Activated CD4-positive, alpha-beta T cell treated with anti-CD3 and anti-CD28 coated beads, Interleukin-2, amount 10 ng/mL, durations not matched to agents 24 days and 14 days (primary cell): ENCODE results near the gene SLC25A29. TPM values are rescaled to one million over a fixed set of nuclear protein-coding genes. Genes with fewer than 3 reads are reported as not detected.
"Not testable (repeated sequence)": the region's sequence is repeated elsewhere in the genome, so short reads cannot be mapped to it uniquely, and the experiment has no call there.

Source experiments
- DNase-seq: peaks from one replicate; pipeline ENCODE4 v3.0.0; 2022
- H3K27ac Mint-ChIP-seq: one replicate; pipeline ENCODE4 v1.8.0; 2022; ENCODE audit warnings: mild to moderate bottlenecking, mixed read lengths
- H3K27me3 Mint-ChIP-seq: one replicate; pipeline ENCODE4 v1.8.0; 2022; ENCODE audit warnings: mixed read lengths
- H3K36me3 Mint-ChIP-seq: one replicate; pipeline ENCODE4 v1.8.0; 2022; ENCODE audit warnings: low read depth, mild to moderate bottlenecking, mixed read lengths
- H3K4me1 Mint-ChIP-seq: one replicate; pipeline ENCODE4 v1.8.0; 2021; ENCODE audit warnings: mixed read lengths
- H3K4me3 Mint-ChIP-seq: one replicate; pipeline ENCODE4 v1.8.0; 2022; ENCODE audit warnings: mild to moderate bottlenecking, moderate library complexity, mixed read lengths
- H3K9me3 Mint-ChIP-seq: one replicate; pipeline ENCODE4 v1.8.0; 2021; ENCODE audit warnings: mixed read lengths
- intact Hi-C: fragments of 100-400 bp; cut with micrococcal nuclease; formaldehyde crosslinking; loops from one replicate; pipeline ENCODE4 v1.15.1; 2023
- total RNA-seq: library from RNA; stranded (reverse); gene quantifications from 2 replicates; pipeline ENCODE4 v1.2.3, GENCODE V29; 2022

SLC25A29 gene, protein sequence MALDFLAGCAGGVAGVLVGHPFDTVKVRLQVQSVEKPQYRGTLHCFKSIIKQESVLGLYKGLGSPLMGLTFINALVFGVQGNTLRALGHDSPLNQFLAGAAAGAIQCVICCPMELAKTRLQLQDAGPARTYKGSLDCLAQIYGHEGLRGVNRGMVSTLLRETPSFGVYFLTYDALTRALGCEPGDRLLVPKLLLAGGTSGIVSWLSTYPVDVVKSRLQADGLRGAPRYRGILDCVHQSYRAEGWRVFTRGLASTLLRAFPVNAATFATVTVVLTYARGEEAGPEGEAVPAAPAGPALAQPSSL
- total RNA-seq = 16.4 and 17.0 TPM in 2 replicates

DNA sequence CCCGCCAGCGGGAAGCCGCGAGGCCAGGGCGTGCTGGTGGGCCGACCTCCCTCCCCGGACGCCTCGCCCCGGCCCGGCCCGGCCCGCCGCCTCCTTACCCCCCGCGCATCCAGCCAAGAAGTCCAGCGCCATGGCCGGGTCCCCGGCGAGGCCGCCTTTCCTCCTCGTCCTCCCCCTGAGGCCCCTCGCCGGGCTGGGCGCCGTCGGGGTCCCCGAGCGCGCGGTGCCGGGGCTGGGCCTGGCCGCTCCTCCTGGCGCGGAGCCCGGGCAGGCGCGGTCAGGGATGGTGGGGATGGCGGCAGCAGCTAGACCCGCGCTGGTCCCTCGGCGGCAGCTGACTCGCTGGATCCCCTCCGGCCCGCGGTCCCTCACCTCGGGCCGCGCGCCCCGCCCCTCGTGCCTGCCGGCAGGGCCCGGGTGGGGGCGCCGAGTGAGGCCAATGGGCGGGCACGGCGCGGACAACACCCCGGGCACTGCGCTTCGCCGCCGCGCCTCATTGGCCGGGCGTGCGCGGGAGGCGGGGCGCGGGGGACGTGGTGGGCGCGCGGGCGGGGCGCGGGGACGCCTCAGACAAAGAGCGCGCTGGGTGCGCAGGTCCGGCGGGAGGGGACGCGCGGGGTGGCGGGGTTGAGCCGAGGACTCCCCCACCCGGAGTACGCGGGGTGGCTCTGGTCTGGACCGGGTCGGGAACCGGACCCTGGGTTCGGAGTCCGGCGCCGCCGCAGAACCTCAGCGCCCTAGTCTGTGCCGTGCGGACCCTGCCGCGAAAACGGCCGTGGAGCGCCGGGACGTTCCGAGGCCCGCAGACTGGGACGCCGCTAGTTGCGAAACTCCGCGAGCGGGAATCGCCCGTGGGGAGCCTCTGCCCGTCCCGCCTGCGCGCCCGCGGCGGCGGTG is at the start of gene SLC25A29:
TSS of gene SLC25A29 (minus strand) at position 344 of the 897 bp plus-strand sequence. CDS start at position 132, 212 bp downstream.
- H3K27me3 Mint-ChIP-seq = peaks cover 22% of the 10 kb centered on the region
- DNase-seq = peak; percentile 93
- peak within 1 kb of the TSS; percentile 25 for H3K27ac Mint-ChIP-seq
- H3K4me3 Mint-ChIP-seq = peak within 1 kb of the TSS; percentile 83
- H3K4me1 Mint-ChIP-seq = peaks cover 13% of the 10 kb centered on the region
- intact Hi-C loops = loop anchor here (1.0 kb wide), 1 partner anchor 69 kb away; a partner anchor contains a TSS
- H3K9me3 Mint-ChIP-seq = no peaks in the 10 kb centered on the region
- no peaks in the 10 kb centered on the region for H3K36me3 Mint-ChIP-seq

DNA sequence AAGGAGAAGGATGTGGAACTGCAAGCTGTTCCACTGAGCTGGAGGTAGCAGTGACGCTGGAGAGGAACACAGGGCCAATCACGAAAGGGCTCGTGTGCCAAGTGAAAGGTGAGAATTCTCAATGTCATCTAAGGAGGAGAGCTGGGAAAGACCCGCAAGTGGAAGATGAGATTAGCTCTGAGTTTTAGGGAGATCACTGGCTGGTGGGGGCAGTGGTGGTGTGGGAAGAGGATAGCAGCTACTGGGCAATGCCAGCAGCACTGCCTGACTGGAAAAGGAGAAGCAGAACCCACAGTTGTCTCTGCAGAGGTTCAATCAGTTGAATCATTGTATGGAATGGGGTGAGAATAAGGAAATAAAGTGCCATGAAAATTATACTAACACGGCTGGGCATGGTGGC is 44.7 kb upstream of the SLC25A29 start:
- H3K27ac Mint-ChIP-seq = peak overlapping the region; percentile 1

DNA sequence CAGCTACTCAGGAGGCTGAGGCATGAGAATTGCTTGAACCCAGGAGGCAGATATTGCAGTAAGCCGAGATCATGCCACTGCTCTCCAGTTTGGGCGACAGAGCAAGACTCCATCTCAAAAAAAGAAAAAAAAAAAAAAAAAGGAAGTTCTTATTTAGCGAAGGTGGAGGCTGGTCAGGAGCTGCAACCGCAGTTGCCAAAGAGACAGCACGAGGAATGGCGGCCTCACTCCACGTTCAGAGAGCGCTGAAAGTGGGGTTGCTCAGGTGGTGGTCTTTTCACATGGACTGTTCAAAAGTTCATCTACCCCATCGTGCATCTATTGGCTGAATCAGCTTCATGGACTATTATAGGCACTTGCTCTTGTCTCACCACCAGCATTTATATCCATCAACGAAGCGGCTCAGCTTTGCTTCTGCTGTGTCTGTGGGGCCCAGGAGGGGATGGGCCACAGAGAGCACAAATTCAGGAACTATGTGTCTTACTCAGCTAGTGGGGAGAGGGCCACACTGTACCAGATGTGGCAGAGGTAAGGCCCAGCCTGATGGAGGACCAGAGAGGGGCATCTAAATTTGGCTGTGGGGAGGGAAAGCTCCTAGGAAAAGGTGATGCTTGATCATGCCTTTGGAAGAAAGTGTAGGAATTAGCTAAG is 44.2 kb upstream of the SLC25A29 start:
- Mint-ChIP-seq H3K4me3 (no peak overlapping the region), H3K27me3 (no peaks in the 10 kb centered on the region), H3K4me1 (peaks cover 4% of the 10 kb centered on the region), H3K27ac (peak overlapping the region; percentile 1), H3K36me3 (peaks cover 77% of the 10 kb centered on the region), H3K9me3 (no peaks in the 10 kb centered on the region)
- intact Hi-C loops = no loop called here
- no peak for DNase-seq

More for the DNA sequence above, 44.7 kb upstream of the SLC25A29 start:
- Mint-ChIP-seq H3K4me1 (peaks cover 4% of the 10 kb centered on the region), H3K9me3 (no peaks in the 10 kb centered on the region), H3K27me3 (no peaks in the 10 kb centered on the region), H3K36me3 (peaks cover 79% of the 10 kb centered on the region), H3K4me3 (no peak overlapping the region)
- no peak for DNase-seq
- intact Hi-C loops = no loop called here

DNA sequence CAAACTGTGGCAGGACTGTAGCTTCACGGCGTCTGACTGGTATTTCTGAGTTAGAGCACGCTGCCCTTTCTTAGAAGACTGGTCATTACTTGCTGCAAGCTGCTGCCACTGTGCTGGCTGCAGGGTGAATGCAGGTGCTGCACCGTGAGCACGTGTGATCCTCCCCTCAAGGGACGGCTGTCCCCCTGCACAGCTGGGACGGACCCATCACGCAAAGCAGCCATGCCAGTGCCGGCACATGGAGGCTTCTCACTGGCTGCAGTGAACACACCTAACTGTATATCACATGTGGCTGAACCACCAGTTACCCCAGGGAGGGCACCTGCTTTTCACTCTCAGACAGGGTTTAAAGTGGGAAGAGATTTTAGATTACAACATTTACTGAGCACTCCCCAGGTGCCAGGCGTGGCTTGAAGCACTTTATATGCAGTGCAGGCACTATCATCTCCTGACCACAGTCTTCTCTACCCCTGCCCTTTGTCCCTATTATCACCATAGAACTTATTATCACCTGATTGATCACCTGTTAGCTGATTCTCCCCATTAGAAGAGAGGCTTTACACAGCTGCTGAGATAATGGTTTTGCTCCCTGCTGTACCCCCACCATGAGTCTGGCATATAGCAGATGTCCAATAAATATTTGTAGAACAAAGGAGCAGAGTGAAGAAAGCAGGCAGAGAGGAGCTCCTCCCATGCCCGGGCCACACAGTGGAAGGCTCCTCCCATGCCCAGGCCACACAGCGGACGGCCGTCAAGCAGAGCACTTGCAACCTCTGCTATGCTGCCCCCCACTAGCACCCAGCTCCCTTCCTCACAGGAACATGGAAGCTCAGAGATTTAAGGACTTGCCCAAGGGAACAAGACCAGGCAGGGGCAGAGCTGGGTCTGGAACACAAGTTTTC is 42.8 kb upstream of the SLC25A29 start:
- Mint-ChIP-seq H3K27me3 (no peaks in the 10 kb centered on the region), H3K36me3 (peaks cover 66% of the 10 kb centered on the region), H3K9me3 (no peaks in the 10 kb centered on the region), H3K4me3 (no peak overlapping the region), H3K4me1 (peaks cover 4% of the 10 kb centered on the region), H3K27ac (no peak overlapping the region)
- no peak for DNase-seq
- intact Hi-C loops = no loop called here

DNA sequence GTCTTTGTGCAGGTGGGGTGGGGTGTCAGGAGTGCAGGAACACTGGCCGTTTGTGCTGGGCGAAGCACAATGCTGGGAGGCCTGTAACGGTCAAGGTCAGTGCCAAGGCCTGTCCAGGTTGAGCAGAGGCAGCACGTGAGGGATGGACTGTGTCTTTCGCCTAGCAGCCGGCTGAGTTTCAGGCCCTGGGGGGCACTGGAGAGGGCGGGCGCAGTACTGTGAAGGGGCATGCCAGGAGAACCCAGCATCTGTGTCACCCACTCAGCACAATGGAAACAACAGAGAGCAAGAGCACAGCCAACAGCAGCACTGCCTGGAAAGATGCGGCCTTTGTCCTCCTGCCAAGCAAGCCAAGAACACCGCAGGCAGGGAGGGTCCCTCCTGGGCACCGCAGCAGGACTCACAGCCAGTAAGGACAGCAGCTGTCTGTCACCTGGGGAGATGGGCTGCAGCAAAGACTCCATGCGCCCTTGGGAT is 42.0 kb upstream of the SLC25A29 start:
- no peak overlapping the region for H3K27ac Mint-ChIP-seq
- no peak overlapping the region for H3K4me3 Mint-ChIP-seq
- DNase-seq = no peak
- no peaks in the 10 kb centered on the region for H3K27me3 Mint-ChIP-seq
- no peaks in the 10 kb centered on the region for H3K9me3 Mint-ChIP-seq
- peaks cover 4% of the 10 kb centered on the region for H3K4me1 Mint-ChIP-seq
- intact Hi-C loops = no loop called here
- H3K36me3 Mint-ChIP-seq = peaks cover 64% of the 10 kb centered on the region

- no peak for DNase-seq
- Mint-ChIP-seq H3K36me3 (peaks cover 66% of the 10 kb centered on the region), H3K27ac (no peak overlapping the region), H3K4me3 (no peak overlapping the region), H3K27me3 (no peaks in the 10 kb centered on the region), H3K4me1 (peaks cover 19% of the 10 kb centered on the region), H3K9me3 (no peaks in the 10 kb centered on the region)
- intact Hi-C loops = no loop called here
Measured at GRCh38 chr14:100346306-100347091, 40.3 kb upstream of the SLC25A29 start.

DNA sequence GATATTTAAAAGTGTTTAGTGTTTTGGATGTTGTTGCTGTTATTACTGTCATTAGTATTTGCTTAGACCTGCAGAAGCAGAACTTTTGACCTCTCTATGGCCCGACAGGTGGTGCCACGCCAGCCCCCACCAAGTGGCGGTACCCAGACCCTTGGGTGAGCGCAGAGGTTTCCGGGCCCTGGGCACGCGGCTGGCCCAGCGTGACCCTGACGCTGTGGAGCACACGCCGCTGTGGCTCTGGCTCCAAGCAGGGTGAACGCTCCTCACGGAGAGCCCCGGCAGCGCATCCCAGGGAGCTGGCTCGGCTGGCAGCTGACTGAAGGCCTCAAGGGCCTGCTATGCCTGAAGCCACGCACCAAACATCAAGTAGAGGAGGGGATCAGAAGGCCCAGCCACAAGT is 39.5 kb upstream of the SLC25A29 start:
- peaks cover 66% of the 10 kb centered on the region for H3K36me3 Mint-ChIP-seq
- no peak for DNase-seq
- H3K27ac Mint-ChIP-seq = no peak overlapping the region
- H3K4me3 Mint-ChIP-seq = no peak overlapping the region
- no peaks in the 10 kb centered on the region for H3K27me3 Mint-ChIP-seq
- peaks cover 25% of the 10 kb centered on the region for H3K4me1 Mint-ChIP-seq
- H3K9me3 Mint-ChIP-seq = no peaks in the 10 kb centered on the region
- intact Hi-C loops = no loop called here

- H3K27ac Mint-ChIP-seq, H3K27me3 Mint-ChIP-seq, H3K9me3 Mint-ChIP-seq, H3K4me3 Mint-ChIP-seq, DNase-seq, intact Hi-C loops: not testable (repeated sequence)
- Mint-ChIP-seq H3K36me3 (peaks cover 70% of the 10 kb centered on the region), H3K4me1 (peaks cover 22% of the 10 kb centered on the region)
Measured at GRCh38 chr14:100344657-100345056, 38.4 kb upstream of the SLC25A29 start.

GRCh38 chr14:100342826-100343225 is 36.6 kb upstream of the SLC25A29 start:
- H3K4me3 Mint-ChIP-seq, H3K9me3 Mint-ChIP-seq, DNase-seq, H3K27me3 Mint-ChIP-seq, intact Hi-C loops: not testable (repeated sequence)
- H3K4me1 Mint-ChIP-seq = peaks cover 22% of the 10 kb centered on the region
- peak overlapping the region; percentile 51 for H3K27ac Mint-ChIP-seq
- H3K36me3 Mint-ChIP-seq = peaks cover 69% of the 10 kb centered on the region

DNA sequence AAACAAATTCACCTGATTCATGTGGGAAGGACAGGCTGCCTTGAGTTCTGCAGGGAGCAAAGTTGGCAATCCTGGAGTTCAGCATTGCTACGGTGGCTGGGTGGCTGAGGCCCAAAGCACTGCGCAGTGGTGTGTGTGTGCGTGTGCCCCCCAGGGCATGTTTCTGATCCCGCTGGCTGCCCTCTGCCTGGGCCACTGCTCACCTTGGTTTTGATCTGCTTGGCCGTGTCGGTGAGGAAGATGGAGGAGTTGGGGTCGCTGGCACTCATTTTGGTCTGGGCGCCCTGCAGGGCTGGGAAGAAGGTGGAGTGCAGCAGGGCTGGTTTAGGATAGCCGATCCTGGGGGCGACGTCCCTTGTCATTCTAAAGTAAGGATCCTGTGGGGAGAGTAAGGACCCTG is 36.0 kb upstream of the SLC25A29 start:
- peak overlapping the region; percentile 83 for H3K27ac Mint-ChIP-seq
- no peaks in the 10 kb centered on the region for H3K27me3 Mint-ChIP-seq
- no peak for DNase-seq
- intact Hi-C loops = no loop called here
- peak overlapping the region; percentile 22 for H3K4me3 Mint-ChIP-seq
- H3K4me1 Mint-ChIP-seq = peaks cover 23% of the 10 kb centered on the region
- H3K9me3 Mint-ChIP-seq = no peaks in the 10 kb centered on the region
- H3K36me3 Mint-ChIP-seq = peaks cover 68% of the 10 kb centered on the region

- Mint-ChIP-seq H3K9me3 (no peaks in the 10 kb centered on the region), H3K4me1 (peaks cover 25% of the 10 kb centered on the region), H3K36me3 (peaks cover 69% of the 10 kb centered on the region), H3K27me3 (no peaks in the 10 kb centered on the region), H3K27ac (peak overlapping the region; percentile 88), H3K4me3 (peak overlapping the region; percentile 14)
- peak; percentile 70 for DNase-seq
- intact Hi-C loops = loop anchor here (1.0 kb wide), 1 partner anchor 35 kb away; the partner anchor contains the start of gene WDR25
Measured at GRCh38 chr14:100341301-100342031, 35.2 kb upstream of the SLC25A29 start.

GRCh38 chr14:100340423-100340813 is 34.2 kb upstream of the SLC25A29 start:
- peak overlapping the region; percentile 88 for H3K27ac Mint-ChIP-seq
- H3K9me3 Mint-ChIP-seq = no peaks in the 10 kb centered on the region
- peaks cover 67% of the 10 kb centered on the region for H3K36me3 Mint-ChIP-seq
- H3K4me1 Mint-ChIP-seq = peaks cover 25% of the 10 kb centered on the region
- H3K4me3 Mint-ChIP-seq = no peak overlapping the region
- H3K27me3 Mint-ChIP-seq = no peaks in the 10 kb centered on the region
- intact Hi-C loops = no loop called here
- DNase-seq = no peak
